Measurements from ENCODE around the gene BCAS3. TPM values are rescaled to one million over a fixed set of nuclear protein-coding genes. Genes with fewer than 3 reads are reported as not detected.

BCAS3 gene
- total and polyA plus RNA-seq, 4 donors, result 5.8 to 24.6 (median 10.1) TPM

GRCh38 chr17:61208301-61209105 is 530.9 kb downstream of the BCAS3 start:
- Histone ChIP-seq H3K36me3 (ENCODE audit: control insufficient read depth in 4 of 4, insufficient read depth in 3 of 4, low read depth in 1 of 4, low read length in 3 of 4) (no peaks in the 10 kb centered on the region), H3K27me3 (ENCODE audit: control insufficient read depth in 4 of 4, insufficient read depth in 4 of 4, low read length in 3 of 4) (no peaks in the 10 kb centered on the region), H3K9me3 (ENCODE audit: control insufficient read depth in 4 of 4, low read length in 3 of 4) (no peaks in the 10 kb centered on the region), H3K4me1 (ENCODE audit: control insufficient read depth in 4 of 4, insufficient read depth in 4 of 4, low read length in 3 of 4) (peaks cover 0 to 7% (median 2%) of the 10 kb centered on the region in 4 donors), H3K9ac (ENCODE audit: low read depth in 1 of 2, low read length in 2 of 2) (no peak overlapping the region), H3K4me3 (ENCODE audit: low read depth in 1 of 3, low read length in 3 of 3) (peak overlapping the region; percentile 1 to 48 (median 44)), H3K27ac (ENCODE audit: low read depth in 1 of 2, low read length in 2 of 2) (peak overlapping the region; percentile 10 to 41)
- no peak for TF ChIP-seq NR2F2 (IDR thresholded peaks at IDR 0.05)
- TF ChIP-seq YY1 (IDR thresholded peaks at IDR 0.05), result peak; percentile 63
- WGBS, result 38% methylated on average over 6 of the region's 6 CpGs
- DNase-seq (ENCODE audit: low spot score), result no peak

GRCh38 chr17:61209106-61209439 is 531.4 kb downstream of the BCAS3 start:
- Histone ChIP-seq H3K4me1 (ENCODE audit: control insufficient read depth in 4 of 4, insufficient read depth in 4 of 4, low read length in 3 of 4) (peaks cover 0 to 7% (median 2%) of the 10 kb centered on the region in 4 donors), H3K36me3 (ENCODE audit: control insufficient read depth in 4 of 4, insufficient read depth in 3 of 4, low read depth in 1 of 4, low read length in 3 of 4) (no peaks in the 10 kb centered on the region), H3K27ac (ENCODE audit: low read depth in 1 of 2, low read length in 2 of 2) (peak overlapping the region in 1 of 2 donors; percentile 7), H3K9me3 (ENCODE audit: control insufficient read depth in 4 of 4, low read length in 3 of 4) (no peaks in the 10 kb centered on the region), H3K4me3 (ENCODE audit: low read depth in 1 of 3, low read length in 3 of 3) (no peak overlapping the region), H3K27me3 (ENCODE audit: control insufficient read depth in 4 of 4, insufficient read depth in 4 of 4, low read length in 3 of 4) (no peaks in the 10 kb centered on the region), H3K9ac (ENCODE audit: low read depth in 1 of 2, low read length in 2 of 2) (no peak overlapping the region)
- TF ChIP-seq HNF4A (conservative IDR thresholded peaks at IDR 0.05), result no peak
- no peak for TF ChIP-seq ATF3 (IDR thresholded peaks at IDR 0.05)
- TF ChIP-seq SP1 (IDR thresholded peaks at IDR 0.05), result no peak
- no peak for TF ChIP-seq REST (IDR thresholded peaks at IDR 0.05)
- no peak for TF ChIP-seq HNF4G (IDR thresholded peaks at IDR 0.05)
- no peak for TF ChIP-seq EGR1 (IDR thresholded peaks at IDR 0.05; ENCODE audit: low read depth in 2 of 2)
- TF ChIP-seq JUND (IDR thresholded peaks at IDR 0.05), result no peak
- no peak for TF ChIP-seq NR2F2 (IDR thresholded peaks at IDR 0.05)
- no peak for TF ChIP-seq GABPA (IDR thresholded peaks at IDR 0.05 in 1 of 2, conservative IDR thresholded peaks at IDR 0.05 in 1 of 2)
- no peak for DNase-seq (ENCODE audit: low spot score)
- WGBS, result 64% methylated on average over 4 of the region's 4 CpGs

GRCh38 chr17:61209525-61209924 is 531.9 kb downstream of the BCAS3 start:
- TF ChIP-seq HNF4G (IDR thresholded peaks at IDR 0.05), result no peak
- TF ChIP-seq JUND (IDR thresholded peaks at IDR 0.05), result no peak
- no peak for TF ChIP-seq FOXA1 (IDR thresholded peaks at IDR 0.05)
- TF ChIP-seq NR2F2 (IDR thresholded peaks at IDR 0.05), result peak; percentile 4
- TF ChIP-seq ZBTB33 (IDR thresholded peaks at IDR 0.05), result no peak
- TF ChIP-seq TAF1 (conservative IDR thresholded peaks at IDR 0.05), result no peak
- Histone ChIP-seq H3K36me3 (ENCODE audit: control insufficient read depth in 4 of 4, insufficient read depth in 3 of 4, low read depth in 1 of 4, low read length in 3 of 4) (no peaks in the 10 kb centered on the region), H3K9me3 (ENCODE audit: control insufficient read depth in 4 of 4, low read length in 3 of 4) (no peaks in the 10 kb centered on the region), H3K27me3 (ENCODE audit: control insufficient read depth in 4 of 4, insufficient read depth in 4 of 4, low read length in 3 of 4) (no peaks in the 10 kb centered on the region), H3K4me3 (ENCODE audit: low read depth in 1 of 3, low read length in 3 of 3) (no peak overlapping the region), H3K9ac (ENCODE audit: low read depth in 1 of 2, low read length in 2 of 2) (no peak overlapping the region), H3K4me1 (ENCODE audit: control insufficient read depth in 4 of 4, insufficient read depth in 4 of 4, low read length in 3 of 4) (peaks cover 0 to 7% (median 2%) of the 10 kb centered on the region in 4 donors), H3K27ac (ENCODE audit: low read depth in 1 of 2, low read length in 2 of 2) (peak overlapping the region in 1 of 2 donors; percentile 7)
- 69% methylated on average over 6 of the region's 6 CpGs for WGBS
- no peak for DNase-seq (ENCODE audit: low spot score)
